ENCODE results near the gene ALDH16A1. TPM values are rescaled to one million over a fixed set of nuclear protein-coding genes. Genes with fewer than 3 reads are reported as not detected.

ALDH16A1 gene
- total RNA-seq, 1 experiment from 2014 or later = 51.7 TPM

DNA sequence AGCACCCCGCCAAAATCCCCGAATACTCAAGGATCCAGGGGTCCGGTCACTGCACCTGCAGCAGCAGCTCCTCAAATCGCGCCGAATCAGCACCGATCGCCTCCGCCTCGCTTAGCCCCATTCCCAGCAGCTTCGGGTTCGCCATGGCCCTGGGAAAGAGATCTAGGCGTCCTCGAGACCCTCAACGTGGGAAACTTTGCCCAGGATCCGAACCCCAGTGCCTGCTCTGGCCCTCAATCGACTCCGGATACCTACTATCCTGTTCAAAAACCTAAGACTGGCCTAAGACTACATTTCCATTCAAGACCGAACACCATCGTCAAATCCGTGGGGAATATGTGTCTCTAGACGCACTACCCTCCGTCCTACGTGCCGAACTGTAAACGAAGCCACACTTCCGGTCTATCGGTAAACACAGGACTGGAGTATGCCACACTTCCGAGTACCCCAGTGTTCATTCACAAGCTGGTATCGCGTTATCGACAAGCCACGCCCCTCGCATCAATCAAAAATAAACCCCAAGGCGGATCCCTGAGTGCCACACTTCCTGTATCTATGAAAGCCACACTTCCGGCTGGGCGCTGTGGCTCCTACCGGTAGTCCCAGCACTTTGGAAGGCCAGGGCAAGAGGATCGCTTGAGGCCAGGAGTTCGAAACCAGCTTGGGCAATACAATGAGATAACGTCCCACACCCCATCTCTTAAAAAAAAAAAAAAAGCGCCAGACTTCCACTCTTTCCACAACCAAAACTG lies 1.4 kb upstream of the ALDH16A1 start, which contains the start of gene PIH1D1:
PIH1D1 (minus strand) TSS at position 385 of the 752 bp plus-strand sequence; CDS start at position 145, 240 bp downstream.
- H3K27me3 ChIP-seq (ENCODE audit: insufficient read depth, low read length) = no peaks in the 10 kb centered on the region
- H3K79me1 ChIP-seq (ENCODE audit: insufficient read depth, low read depth, low read length, poor library complexity, severe bottlenecking) = peaks cover 7% of the 10 kb centered on the region
- peak within 1 kb of the TSS; percentile 93 for H3K4me2 ChIP-seq (ENCODE audit: insufficient read depth, insufficient read length, low read length)
- peak within 1 kb of the TSS; percentile 85 for H3K9ac ChIP-seq (ENCODE audit: extremely low read depth, insufficient read length, low read length)
- H3K23ac ChIP-seq (ENCODE audit: insufficient read length, low read depth, low read length) = no peak within 1 kb of the TSS
- H4K91ac ChIP-seq (ENCODE audit: insufficient read length, low read depth, low read length) = no peak within 1 kb of the TSS
- no peaks in the 10 kb centered on the region for H3K9me3 ChIP-seq (ENCODE audit: control insufficient read depth, low read depth, low read length)
- no peak within 1 kb of the TSS for H3K4ac ChIP-seq (ENCODE audit: low read depth, low read length)
- no peak; the same call in 2 of the 3 replicates for TF ChIP-seq CTCF (conservative IDR thresholded peaks at IDR 0.05)
- H2BK15ac ChIP-seq (ENCODE audit: low read depth, low read length) = no peak within 1 kb of the TSS
- no peak within 1 kb of the TSS for H2BK12ac ChIP-seq (ENCODE audit: insufficient read length, low read depth, low read length)
- no peak within 1 kb of the TSS for H2BK120ac ChIP-seq (ENCODE audit: low read depth, low read length, poor library complexity, severe bottlenecking)
- Mint-ChIP-seq H3K27ac (peak within 1 kb of the TSS; percentile 99 to 100 (median 99)), H3K4me3 (peak within 1 kb of the TSS; percentile 96 to 98), H3K4me1 (peaks cover 15 to 38% of the 10 kb centered on the region in 2 experiments), H3K27me3 (ENCODE audit: low read depth) (no peaks in the 10 kb centered on the region; the same call in 1 of the 2 replicates), H3K9me3 (no peaks in the 10 kb centered on the region; a peak in 1 of 5 replicates), H3K36me3 (ENCODE audit: insufficient read depth in 1 of 3, low read depth in 3 of 3) (peaks cover 38 to 54% (median 51%) of the 10 kb centered on the region in 3 experiments)
- no peak within 1 kb of the TSS for H3T11ph ChIP-seq (ENCODE audit: low read length)
- peak; percentile 99 for DNase-seq
- H4K20me1 ChIP-seq (ENCODE audit: control insufficient read depth, insufficient read depth, insufficient read length) = no peaks in the 10 kb centered on the region
- no peak within 1 kb of the TSS for H2BK5ac ChIP-seq (ENCODE audit: insufficient read length, low read length)
- no peaks in the 10 kb centered on the region for H3K4me1 ChIP-seq (ENCODE audit: insufficient read depth, low read length)
- peak within 1 kb of the TSS; percentile 21 for H3K27ac ChIP-seq (ENCODE audit: insufficient read length, low read depth, low read length)
- H2AK5ac ChIP-seq (ENCODE audit: insufficient read length, low read length) = no peak within 1 kb of the TSS
- H4K5ac ChIP-seq (ENCODE audit: insufficient read length, low read depth, low read length) = no peak within 1 kb of the TSS
- peaks cover 5% of the 10 kb centered on the region for H3K23me2 ChIP-seq (ENCODE audit: insufficient read length, low read depth, low read length, poor library complexity, severe bottlenecking)
- H2BK20ac ChIP-seq (ENCODE audit: low read depth, low read length, poor library complexity, severe bottlenecking) = no peak within 1 kb of the TSS
- H3K18ac ChIP-seq (ENCODE audit: insufficient read length, low read depth, low read length) = peak within 1 kb of the TSS; percentile 41
- H3K56ac ChIP-seq (ENCODE audit: insufficient read length, low read depth, low read length) = no peak within 1 kb of the TSS
- no CpG with 5 or more reads among the region's 42 CpGs for WGBS (ENCODE audit: extremely low coverage, insufficient read length, low lambda C conversion rate)
- no peak within 1 kb of the TSS for H2AFZ ChIP-seq (ENCODE audit: low read length)
- H3K14ac ChIP-seq (ENCODE audit: insufficient read depth, low read length) = no peak within 1 kb of the TSS
- H3K79me2 ChIP-seq (ENCODE audit: insufficient read depth, low read length) = no peaks in the 10 kb centered on the region; the same call in 1 of the 2 replicates
- H4K8ac ChIP-seq (replicated peaks; ENCODE audit: insufficient read length, low read depth, low read length) = no peak within 1 kb of the TSS

All from H9 (cell line).